Measurements from ENCODE around the gene TMEM258. TPM values are rescaled to one million over a fixed set of nuclear protein-coding genes. Genes with fewer than 3 reads are reported as not detected.

The TMEM258 gene
- total and polyA plus RNA-seq, 9 of the 15 experiments (the other 6 are each of a cell fraction or from before 2014, with no cell fraction given) = 97.2 to 856 (median 231) TPM

DNA sequence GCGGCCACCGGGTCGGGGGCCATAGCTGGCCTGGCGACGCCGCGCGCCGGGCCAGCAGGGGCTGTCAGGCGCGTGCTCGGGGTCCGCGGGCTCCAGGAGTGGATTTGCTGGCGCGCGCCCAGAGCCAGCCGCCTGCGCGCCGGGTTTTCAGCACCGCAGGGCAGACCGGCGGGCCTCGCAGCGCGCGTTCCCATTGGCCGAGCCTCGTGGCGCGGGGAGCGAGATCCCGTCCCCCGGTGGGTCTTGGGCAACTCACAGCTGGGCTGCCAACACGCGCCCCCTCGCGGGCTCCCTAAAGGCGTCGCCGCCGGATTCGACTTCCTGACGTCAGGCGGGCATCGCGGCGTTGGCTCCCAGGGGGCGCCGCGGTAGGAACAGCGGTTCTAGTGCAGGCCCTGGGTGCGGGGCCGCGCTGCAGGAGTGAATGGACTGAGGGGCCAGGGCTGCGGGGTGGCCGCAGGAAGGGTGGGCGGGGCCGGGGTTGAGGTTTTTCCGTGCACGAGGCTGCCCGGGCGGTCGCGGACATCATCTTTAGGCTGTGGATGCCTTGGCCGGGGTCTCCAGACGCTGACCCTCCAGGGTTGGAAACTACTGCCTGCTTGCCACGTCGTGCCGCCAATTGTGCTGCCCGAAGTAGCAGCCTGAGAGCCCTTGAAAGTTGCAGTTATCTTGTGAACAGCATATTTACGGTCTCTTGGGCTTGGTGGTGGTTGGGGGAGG, 24.5 kb upstream of the TMEM258 start, which contains the start of gene FADS1 (continued):
- TF ChIP-seq STAT6 (CRISPR knock-in tag; IDR thresholded peaks at IDR 0.05) (peak; percentile 90; the same call in 1 of the 2 replicates), ZFPM2 (CRISPR knock-in tag; IDR thresholded peaks at IDR 0.05) (no peak), RBM15 (IDR thresholded peaks at IDR 0.05; ENCODE audit: insufficient read depth, low read length) (no peak), STAG1 (CRISPR knock-in tag; IDR thresholded peaks at IDR 0.05; ENCODE audit: borderline replicate concordance) (0 out of 2 replicates have a peak, but pooled peaks have one; percentile 4), NCOA1 (IDR thresholded peaks at IDR 0.05; ENCODE audit: low read depth) (no peak), FOXK1 (CRISPR knock-in tag; IDR thresholded peaks at IDR 0.05; ENCODE audit: borderline replicate concordance) (no peak), SRSF1 (IDR thresholded peaks at IDR 0.05; ENCODE audit: low read depth, low read length) (no peak), ZNF165 (CRISPR knock-in tag; IDR thresholded peaks at IDR 0.05; ENCODE audit: borderline replicate concordance) (0 out of 2 replicates have a peak, but pooled peaks have one; percentile 54), SMARCA4 (IDR thresholded peaks at IDR 0.05) (no peak), ATF7 (IDR thresholded peaks at IDR 0.05) (peak; percentile 92), ZNF445 (CRISPR knock-in tag; IDR thresholded peaks at IDR 0.05; ENCODE audit: low read depth) (no peak), SMAD4 (CRISPR knock-in tag; conservative IDR thresholded peaks at IDR 0.05) (peak; percentile 93), NR2F6 (CRISPR knock-in tag; IDR thresholded peaks at IDR 0.05) (no peak), JUND (IDR thresholded peaks at IDR 0.05; ENCODE audit: borderline replicate concordance, low read depth, low read length) (peak; percentile 73), JUND (tag; IDR thresholded peaks at IDR 0.05; ENCODE audit: borderline replicate concordance, low read depth, low read length) (peak; percentile 65; the same call in 1 of the 3 replicates), ILK (tag; IDR thresholded peaks at IDR 0.05; ENCODE audit: borderline replicate concordance, low read depth) (no peak), ZNF507 (tag; conservative IDR thresholded peaks at IDR 0.05) (no peak), SRSF3 (IDR thresholded peaks at IDR 0.05; ENCODE audit: insufficient read depth, low read length) (no peak), CBFA2T3 (IDR thresholded peaks at IDR 0.05) (peak; percentile 36; the same call in 1 of the 2 replicates), HNRNPLL (IDR thresholded peaks at IDR 0.05; ENCODE audit: low read depth, low read length, poor library complexity, severe bottlenecking) (no peak), NFE2 (IDR thresholded peaks at IDR 0.05; ENCODE audit: low read depth) (no peak)
- TF ChIP-seq, protein P1, sequence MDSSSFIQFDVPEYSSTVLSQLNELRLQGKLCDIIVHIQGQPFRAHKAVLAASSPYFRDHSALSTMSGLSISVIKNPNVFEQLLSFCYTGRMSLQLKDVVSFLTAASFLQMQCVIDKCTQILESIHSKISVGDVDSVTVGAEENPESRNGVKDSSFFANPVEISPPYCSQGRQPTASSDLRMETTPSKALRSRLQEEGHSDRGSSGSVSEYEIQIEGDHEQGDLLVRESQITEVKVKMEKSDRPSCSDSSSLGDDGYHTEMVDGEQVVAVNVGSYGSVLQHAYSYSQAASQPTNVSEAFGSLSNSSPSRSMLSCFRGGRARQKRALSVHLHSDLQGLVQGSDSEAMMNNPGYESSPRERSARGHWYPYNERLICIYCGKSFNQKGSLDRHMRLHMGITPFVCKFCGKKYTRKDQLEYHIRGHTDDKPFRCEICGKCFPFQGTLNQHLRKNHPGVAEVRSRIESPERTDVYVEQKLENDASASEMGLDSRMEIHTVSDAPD (CRISPR knock-in tag; IDR thresholded peaks at IDR 0.05) = 0 out of 2 replicates have a peak, but pooled peaks have one; percentile 48
- TF ChIP-seq, protein P2, sequence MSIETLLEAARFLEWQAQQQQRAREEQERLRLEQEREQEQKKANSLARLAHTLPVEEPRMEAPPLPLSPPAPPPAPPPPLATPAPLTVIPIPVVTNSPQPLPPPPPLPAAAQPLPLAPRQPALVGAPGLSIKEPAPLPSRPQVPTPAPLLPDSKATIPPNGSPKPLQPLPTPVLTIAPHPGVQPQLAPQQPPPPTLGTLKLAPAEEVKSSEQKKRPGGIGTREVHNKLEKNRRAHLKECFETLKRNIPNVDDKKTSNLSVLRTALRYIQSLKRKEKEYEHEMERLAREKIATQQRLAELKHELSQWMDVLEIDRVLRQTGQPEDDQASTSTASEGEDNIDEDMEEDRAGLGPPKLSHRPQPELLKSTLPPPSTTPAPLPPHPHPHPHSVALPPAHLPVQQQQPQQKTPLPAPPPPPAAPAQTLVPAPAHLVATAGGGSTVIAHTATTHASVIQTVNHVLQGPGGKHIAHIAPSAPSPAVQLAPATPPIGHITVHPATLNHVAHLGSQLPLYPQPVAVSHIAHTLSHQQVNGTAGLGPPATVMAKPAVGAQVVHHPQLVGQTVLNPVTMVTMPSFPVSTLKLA (conservative IDR thresholded peaks at IDR 0.05) = peak in 1 of 2 experiments; percentile 84; a peak in 3 of 4 replicates

All from K562 (cell line).